ENCODE results near the gene LAP3.

DNA sequence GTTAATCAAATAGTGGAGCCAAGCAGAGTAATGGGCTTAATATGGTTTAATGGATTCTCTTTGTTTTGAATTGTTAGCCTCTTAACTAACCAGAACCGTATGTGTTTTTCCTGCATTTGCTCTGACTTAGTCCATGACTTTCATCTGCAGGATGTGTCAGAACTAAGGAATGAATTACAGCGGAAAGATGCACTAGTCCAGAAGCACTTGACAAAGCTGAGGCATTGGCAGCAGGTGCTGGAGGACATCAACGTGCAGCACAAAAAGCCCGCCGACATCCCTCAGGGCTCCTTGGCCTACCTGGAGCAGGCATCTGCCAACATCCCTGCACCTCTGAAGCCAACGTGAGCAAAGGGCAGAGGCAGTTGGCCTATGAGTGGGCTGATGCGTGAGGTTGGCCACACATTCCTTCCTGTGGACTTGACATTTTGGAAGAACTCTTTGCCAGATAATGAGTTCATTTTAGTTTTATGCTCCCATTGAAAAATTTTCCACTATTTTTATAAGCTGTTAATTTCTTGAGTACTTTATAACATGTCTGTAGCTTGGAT lies 46.5 kb downstream of the LAP3 start:
- TF ChIP-seq, protein P1, sequence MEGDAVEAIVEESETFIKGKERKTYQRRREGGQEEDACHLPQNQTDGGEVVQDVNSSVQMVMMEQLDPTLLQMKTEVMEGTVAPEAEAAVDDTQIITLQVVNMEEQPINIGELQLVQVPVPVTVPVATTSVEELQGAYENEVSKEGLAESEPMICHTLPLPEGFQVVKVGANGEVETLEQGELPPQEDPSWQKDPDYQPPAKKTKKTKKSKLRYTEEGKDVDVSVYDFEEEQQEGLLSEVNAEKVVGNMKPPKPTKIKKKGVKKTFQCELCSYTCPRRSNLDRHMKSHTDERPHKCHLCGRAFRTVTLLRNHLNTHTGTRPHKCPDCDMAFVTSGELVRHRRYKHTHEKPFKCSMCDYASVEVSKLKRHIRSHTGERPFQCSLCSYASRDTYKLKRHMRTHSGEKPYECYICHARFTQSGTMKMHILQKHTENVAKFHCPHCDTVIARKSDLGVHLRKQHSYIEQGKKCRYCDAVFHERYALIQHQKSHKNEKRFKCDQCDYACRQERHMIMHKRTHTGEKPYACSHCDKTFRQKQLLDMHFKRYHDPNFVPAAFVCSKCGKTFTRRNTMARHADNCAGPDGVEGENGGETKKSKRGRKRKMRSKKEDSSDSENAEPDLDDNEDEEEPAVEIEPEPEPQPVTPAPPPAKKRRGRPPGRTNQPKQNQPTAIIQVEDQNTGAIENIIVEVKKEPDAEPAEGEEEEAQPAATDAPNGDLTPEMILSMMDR (conservative IDR thresholded peaks at IDR 0.05; ENCODE audit: low read depth, low read length), result no peak
- no peak for TF ChIP-seq EZH2 (IDR thresholded peaks at IDR 0.05; ENCODE audit: low read length, unreplicated experiment)
